IMR-90 (cell line): ENCODE measurements around the gene DBNDD2.

Experiments used
- CEBPB ChIP-seq: IDR thresholded peaks from 2 replicates; pipeline ENCODE4 v1.6.1; 2012; ENCODE audit warnings: low read depth, low read length, improper control_type of control experiment
- TF ChIP-seq, protein P1 (sequence below): conservative IDR thresholded peaks from 2 replicates; pipeline ENCODE4 v1.5.1; 2012; ENCODE audit warnings: mild to moderate bottlenecking, low read depth, low read length, improper control_type of control experiment
- TF ChIP-seq, protein P2 (sequence below): fragments of 150-350 bp; IDR thresholded peaks from 2 replicates; pipeline ENCODE4 v1.6.1; 2017; ENCODE audit warnings: mild to moderate bottlenecking, antibody characterized with exemption, low read length, low read depth

DNA sequence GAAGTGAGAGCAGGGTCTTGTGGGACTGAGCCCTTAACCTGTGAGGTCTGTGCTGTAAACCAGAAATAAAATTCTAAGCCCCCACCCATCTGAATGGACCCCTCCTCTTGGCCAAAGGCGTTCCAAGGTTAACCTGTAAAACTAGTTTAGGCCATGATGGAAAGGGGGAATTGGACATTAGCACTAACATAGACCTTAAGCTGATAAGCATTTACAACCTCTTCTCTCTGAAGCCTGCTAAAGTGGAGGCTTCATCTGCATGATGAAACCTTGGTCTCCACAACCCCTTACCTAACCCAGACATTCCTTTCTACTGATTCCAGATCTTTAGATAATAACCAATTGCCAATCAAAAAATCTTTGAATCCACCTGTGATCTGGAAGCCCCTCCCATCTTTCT is 33.7 kb downstream of the DBNDD2 start:
- TF ChIP-seq, protein P1, sequence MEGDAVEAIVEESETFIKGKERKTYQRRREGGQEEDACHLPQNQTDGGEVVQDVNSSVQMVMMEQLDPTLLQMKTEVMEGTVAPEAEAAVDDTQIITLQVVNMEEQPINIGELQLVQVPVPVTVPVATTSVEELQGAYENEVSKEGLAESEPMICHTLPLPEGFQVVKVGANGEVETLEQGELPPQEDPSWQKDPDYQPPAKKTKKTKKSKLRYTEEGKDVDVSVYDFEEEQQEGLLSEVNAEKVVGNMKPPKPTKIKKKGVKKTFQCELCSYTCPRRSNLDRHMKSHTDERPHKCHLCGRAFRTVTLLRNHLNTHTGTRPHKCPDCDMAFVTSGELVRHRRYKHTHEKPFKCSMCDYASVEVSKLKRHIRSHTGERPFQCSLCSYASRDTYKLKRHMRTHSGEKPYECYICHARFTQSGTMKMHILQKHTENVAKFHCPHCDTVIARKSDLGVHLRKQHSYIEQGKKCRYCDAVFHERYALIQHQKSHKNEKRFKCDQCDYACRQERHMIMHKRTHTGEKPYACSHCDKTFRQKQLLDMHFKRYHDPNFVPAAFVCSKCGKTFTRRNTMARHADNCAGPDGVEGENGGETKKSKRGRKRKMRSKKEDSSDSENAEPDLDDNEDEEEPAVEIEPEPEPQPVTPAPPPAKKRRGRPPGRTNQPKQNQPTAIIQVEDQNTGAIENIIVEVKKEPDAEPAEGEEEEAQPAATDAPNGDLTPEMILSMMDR: no peak
- TF ChIP-seq CEBPB: no peak
- TF ChIP-seq, protein P2, sequence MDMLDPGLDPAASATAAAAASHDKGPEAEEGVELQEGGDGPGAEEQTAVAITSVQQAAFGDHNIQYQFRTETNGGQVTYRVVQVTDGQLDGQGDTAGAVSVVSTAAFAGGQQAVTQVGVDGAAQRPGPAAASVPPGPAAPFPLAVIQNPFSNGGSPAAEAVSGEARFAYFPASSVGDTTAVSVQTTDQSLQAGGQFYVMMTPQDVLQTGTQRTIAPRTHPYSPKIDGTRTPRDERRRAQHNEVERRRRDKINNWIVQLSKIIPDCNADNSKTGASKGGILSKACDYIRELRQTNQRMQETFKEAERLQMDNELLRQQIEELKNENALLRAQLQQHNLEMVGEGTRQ: no peak
